DMS53 treated with DMSO at 0.1 percent for 48 hours (cell line): ENCODE data around the gene DDT.
"Not testable (repeated sequence)": the region's sequence is repeated elsewhere in the genome, so short reads cannot be mapped to it uniquely, and the experiment has no call there.

Source experiments
- DNase-seq: peaks from one replicate; lab custom pipeline; 2025; ENCODE audit not compliant: unreplicated experiment; lab: John Stamatoyannopoulos, UW

Gene DDT

DNA sequence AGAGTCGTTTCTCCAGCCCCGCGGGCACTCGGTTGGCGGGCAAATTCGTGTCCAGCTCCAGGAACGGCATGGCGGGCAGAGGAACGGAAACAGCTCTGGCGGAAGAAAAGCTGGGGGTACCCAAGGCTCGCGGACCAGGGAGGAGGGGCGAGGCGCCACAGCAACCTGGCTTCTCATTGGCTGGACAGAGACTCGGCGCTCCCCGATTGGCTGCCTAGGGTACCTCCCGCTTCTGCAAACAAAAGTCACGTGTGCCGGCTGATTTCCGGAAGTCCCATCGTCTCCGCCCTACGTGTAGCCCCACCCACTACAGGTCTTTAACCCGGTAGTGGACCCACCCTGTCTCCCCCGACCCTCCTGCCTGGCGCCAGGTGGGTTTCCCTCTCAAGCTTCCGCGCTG lies at the start of gene DDT:
DDT (minus strand) TSS at position 97 of the 400 bp plus-strand sequence; CDS start at position 70, 27 bp downstream.
- not testable (repeated sequence) for DNase-seq

DNA sequence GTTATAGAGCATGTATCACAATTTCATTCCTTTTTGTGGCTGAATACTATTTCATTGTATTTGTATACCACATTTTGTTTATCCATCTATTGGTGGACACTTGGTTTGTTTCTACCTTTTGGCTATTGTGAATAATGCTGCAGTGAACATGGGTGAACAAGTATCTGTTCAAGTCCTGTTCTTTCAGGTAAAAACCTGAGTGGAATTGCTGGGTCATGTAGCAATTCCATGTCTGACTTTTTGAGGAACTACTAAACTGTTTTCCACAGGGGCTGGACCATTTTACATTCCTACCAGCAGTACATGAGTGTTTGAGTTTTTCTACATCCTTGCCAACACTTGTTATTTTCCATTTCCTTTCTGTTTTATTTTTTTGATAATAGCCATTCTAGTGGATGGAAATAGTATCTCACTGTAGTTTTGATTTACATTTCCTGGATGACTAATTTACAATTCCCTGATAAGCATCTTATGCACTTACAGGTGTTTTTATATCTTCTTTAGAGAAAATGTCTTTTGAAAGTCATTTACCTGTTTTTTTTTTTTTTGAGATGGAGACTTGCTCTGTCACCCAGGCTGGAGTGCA lies 49.1 kb upstream of the DDT start:
- DNase-seq, result no peak

DNA sequence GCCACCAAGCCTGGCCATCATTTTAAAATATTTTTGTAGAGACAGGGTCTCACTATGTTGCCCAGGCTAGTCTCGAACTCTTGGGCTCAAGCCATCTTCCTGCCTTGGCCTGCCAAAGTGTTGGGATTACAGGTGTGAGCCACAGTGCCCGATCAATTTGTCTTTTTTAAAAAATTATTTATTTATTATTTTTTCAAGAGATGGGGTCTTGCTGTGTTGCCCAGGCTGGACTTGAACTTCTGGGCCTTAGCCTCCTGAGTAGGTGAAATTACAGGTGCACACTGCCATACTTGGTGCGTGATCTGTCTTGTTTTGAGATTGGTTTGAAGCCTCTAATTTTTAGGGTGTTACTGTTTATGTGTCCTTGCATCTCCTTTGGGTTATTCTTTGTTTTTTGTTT lies 47.1 kb upstream of the DDT start:
- DNase-seq, result no peak

DNA sequence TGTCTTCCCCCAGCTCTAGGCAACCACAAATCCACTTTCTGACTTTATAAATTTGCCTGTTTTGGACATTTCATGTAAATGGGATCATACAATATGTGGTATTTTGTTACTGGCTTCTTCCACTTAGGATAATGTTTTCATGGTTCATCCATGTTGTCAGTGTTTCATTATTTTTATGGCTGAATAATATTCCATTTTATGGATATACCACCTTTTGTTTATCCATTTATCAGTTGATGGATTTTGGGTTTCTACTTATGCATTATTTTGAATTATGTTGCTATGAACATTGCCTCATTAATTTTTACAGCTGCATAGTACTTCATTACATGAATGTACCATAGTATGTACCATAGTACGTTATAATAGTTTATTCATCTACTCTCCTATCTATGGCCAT lies 41.9 kb upstream of the DDT start:
- DNase-seq, result no peak

DNA sequence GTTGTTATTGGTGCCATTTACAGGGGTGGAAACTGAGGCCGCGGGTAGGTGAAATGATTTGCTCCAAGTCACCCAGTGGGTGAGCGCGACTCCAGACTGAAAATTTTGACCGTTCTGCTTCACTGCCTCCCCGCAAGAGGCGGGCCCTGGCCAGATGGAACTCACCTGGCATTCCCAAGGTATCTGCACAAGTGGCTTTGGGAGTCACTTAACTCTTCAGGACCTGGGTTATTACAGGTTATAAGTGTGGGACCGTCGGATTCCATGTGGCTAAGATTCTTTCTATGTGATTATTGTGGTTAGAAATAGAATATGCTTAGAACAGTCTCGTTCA lies 37.5 kb upstream of the DDT start:
- DNase-seq, result peak; percentile 1

DNA sequence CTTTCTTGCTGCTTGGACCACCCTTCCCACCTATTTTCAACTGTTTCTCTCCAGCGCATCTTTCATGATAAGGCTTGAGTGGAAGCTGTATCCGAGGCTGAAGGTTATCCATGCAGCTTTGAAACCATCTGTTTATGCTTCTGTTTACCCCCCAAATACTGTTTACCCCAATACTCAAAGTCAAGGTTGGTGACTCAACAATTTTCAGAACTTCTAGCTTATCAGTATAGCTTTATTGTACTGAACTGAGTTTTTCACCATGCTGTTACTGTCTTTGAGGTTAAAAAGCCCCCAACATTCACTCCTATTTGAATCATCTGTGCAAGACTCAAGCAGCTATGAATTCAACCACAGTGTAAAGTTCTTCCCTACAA lies 35.8 kb upstream of the DDT start:
- no peak for DNase-seq

- DNase-seq, result no peak
Observed at GRCh38 chr22:24009227-24010017, 35.2 kb upstream of the DDT start.

DNA sequence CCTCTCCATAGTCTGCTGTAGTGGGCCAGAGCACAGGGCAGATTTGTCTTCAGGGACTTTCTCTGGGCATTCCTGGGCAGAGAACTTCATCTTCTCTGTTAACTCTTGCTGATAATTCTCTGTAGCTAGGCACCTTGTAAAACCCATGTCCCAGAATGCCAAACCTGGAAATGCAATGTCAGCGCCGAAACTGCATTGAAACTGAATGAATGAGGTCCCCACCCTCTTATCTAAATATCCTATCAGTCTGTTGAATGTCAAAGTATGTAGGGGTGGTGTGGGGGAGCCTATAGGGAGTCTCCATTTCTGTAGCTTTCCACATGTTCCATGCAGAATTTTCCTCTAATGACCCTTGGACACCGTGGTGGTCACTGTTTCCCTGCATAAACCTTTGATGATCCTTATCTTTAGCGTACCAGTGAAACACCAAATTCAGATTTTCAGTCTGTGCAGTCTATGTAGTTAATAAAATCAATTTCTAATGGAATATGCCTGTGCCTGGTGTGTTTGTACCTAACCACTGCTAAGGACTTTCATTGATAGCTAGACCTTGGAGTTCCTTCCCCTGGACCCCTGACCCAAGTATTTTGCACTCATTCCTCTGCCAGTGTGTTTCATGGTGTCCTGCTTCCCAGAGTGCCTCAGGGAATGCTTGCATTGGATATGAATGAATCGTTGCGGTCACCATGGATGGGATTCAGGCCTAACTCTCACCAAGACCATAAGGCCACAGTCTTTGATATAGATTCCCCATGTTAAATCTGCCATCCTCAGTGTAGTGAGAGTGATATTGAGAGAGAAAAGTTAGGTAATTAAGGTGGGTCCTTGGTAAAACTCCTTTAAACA lies 34.4 kb upstream of the DDT start:
- DNase-seq, result no peak

DNA sequence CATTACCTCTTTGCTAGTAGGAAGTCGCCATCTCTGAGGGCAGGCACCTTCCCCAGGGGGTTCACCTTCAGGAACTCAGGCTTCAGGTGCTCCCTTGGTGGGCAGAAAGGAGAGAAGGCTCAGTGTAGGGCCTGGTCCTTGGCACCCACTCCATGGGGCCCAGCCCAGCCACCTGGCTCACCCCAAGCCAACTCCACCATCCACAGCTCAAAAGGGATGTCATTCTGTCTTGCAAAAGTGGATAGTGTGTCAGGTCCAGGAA lies 33.7 kb upstream of the DDT start:
- DNase-seq, result no peak

GRCh38 chr22:24007253-24008021 lies 33.2 kb upstream of the DDT start:
- no peak for DNase-seq

DNA sequence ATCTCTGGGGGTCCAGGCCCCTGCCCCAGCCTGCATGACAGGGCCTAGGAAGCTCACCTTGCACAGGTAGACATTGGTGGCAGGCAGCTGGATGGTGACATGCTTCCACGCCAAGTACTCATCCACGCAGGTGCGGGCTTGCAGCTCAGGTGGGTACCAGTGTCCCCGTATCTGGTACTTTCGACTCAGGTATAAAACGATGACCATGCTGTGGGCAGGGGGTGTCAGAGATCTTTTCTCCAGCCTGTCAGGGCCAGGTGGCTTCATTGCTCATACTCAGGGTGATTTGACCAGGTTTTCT lies 32.6 kb upstream of the DDT start:
- no peak for DNase-seq

DNA sequence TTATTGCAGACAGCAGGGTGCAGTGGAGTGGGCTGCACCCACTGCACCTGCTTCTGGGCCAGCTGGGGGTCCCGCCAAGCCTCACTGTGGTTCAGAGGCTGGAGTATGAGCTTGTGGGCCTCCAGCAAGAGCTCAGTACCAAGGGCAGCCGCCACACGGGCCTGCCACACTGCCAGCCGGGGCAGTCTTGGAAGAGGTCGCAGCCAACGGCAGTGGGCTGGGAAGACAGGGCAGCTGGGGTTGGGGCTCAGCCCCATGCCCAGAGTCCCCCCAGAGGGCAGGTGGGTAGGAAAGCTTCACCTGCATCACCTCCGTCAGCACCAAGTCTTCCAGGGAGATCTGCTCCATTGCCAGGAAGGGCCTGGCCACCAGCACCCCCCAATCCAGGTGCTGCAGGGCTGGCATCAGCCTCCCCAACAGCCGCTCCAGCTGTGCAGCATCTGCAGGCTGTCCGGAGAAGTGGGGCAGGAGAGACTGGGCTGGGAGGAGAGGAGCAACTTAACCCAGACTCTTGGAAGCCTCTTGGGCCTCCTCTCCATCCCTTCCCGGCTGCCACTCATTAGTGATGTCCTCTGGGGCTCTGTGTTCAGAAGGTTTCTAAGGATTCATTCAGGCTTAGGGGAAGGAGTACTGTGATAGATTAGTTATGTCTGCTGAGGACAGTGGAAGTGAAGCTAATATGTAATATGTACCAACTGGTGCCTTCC lies 32.1 kb upstream of the DDT start:
- DNase-seq, result no peak

- no peak for DNase-seq
Observed at GRCh38 chr22:24005201-24005600, 31.0 kb upstream of the DDT start, which contains the start of gene GSTT4. Gene GSTT4, minus strand, starts transcription at chr22:24005453. Its CDS starts 97 bp downstream, at chr22:24005356.

DNA sequence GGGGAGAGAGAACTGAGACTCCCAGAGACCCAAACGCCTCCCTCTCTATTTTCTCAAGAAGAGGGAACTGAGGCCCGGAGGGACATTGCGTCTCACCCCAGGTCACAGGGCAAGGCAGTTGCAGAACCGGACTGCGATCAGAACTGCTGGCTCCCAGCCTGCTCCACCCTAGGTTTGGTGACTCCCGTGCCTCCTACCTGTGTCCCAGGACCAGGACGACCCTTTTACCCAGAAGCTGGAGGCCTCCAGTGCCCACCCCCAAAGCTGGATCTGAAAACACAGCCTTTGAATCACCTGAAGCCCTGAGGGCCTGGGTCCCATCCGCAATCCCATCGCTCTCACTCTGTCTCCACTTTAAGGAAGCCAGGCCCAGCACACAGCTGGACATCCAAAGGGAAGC lies 29.6 kb upstream of the DDT start:
- DNase-seq, result no peak

- DNase-seq, result no peak
Observed at GRCh38 chr22:24002851-24003250, 28.6 kb upstream of the DDT start.

DNA sequence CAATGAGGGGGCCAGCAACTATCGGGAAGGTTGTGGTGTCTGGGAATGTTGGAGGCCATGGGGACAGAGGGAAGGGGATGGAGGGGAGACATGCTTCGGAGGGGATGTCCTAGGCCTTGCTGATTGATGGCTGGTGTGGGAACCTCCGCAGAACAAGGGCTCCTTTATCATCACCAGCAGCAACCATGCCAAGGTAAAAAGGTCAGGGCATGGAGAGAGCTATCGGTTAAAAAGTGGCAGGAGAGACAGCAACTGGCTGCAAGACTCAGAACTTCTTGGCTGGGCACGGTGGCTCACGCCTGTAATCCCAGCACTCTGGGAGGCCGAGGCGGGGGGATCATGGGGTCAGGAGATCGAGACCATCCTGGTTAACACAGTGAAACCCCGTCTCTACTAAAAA lies 28.0 kb upstream of the DDT start:
- no peak for DNase-seq

GRCh38 chr22:24001314-24001713 lies 27.1 kb upstream of the DDT start:
- no peak for DNase-seq

DNA sequence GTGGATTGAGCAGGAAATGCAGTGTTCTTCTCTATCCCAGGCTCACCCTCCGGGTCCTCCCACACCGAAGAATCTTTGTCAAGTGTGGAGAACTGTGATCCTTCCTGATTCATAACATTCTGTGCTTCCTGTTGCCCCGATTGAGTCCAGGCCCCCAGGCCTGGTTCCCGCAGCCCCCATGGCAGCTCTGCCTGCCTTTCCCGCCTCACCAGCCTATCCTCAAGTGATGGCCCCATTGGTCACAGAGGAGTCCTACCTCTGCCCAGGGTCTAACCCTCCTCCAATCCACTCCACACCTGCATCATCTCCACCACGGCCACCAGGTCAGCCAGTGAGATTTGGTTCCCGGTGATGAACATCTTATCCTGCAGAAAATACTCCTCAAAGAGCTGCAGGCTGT lies 25.5 kb upstream of the DDT start:
- DNase-seq, result not testable (repeated sequence)

- DNase-seq, result no peak
Observed at GRCh38 chr22:23997092-23997491, 22.9 kb upstream of the DDT start.

GRCh38 chr22:23993581-23994177 lies 19.4 kb upstream of the DDT start:
- DNase-seq, result not testable (repeated sequence)

DNA sequence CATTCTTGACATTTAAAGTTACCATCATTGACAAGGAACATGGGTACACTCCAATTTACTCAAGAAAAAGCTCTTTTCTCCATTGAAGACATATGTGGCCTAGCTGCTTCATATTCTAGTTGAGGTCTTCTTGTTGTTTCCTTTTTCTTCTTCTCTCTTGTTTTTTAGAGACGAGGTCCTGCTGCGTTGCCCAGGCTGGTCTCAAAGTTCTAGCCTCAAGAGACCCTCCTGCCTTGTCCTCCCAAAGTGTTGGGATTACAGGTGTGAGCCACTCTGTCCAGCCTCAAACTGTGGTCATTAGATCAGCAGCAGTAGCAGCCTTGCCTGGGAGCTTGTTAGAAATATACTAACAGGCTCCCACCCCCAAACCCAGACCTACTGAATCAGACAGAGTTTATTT lies 18.8 kb upstream of the DDT start:
- not testable (repeated sequence) for DNase-seq
